ENCODE data around the gene MAGI2. TPM values are rescaled to one million over a fixed set of nuclear protein-coding genes. Genes with fewer than 3 reads are reported as not detected.

The MAGI2 gene
- total RNA-seq, 4 donors from 2014 or later, result 0.98 to 4.8 (median 2.5) TPM

DNA sequence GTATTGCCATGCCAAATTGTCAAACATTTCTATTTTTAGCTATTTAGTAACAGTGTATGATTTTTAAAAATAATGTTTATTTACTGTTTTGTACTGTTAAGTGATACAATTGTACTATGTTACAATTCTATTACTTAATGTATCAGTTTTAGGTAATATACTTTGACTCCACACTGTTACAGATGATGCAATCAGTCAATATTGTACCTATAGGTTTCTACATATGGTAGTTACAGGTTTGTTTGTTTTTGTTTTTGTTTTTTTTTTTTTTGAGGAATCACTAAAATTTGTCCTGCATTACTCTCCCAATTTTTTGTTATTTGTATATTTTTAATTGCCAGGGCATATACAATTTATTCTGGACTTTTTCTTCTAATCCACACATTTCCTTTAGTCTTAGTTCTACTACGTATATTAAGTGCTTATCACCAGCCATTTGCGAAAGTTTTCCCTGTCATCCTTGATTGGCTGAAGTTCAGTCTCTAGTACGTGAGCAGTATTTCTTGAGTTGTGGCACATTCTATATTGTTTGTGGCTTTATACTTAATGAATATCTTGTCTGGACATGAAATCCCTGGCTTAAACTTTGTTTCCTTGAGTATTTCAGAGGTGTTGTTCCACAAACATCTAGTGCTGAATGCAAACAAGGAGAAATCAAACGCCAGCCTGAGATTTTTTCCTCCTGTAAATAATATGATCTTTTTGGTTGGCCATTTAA lies 114.1 kb downstream of the MAGI2 start:
- H3K36me3 ChIP-seq, result no peaks in the 10 kb centered on the region
- TF ChIP-seq POLR2AphosphoS5 (IDR thresholded peaks at IDR 0.05) (no peak), POLR2A (IDR thresholded peaks at IDR 0.05) (no peak), EP300 (IDR thresholded peaks at IDR 0.05) (no peak)
- TF ChIP-seq, protein P1, sequence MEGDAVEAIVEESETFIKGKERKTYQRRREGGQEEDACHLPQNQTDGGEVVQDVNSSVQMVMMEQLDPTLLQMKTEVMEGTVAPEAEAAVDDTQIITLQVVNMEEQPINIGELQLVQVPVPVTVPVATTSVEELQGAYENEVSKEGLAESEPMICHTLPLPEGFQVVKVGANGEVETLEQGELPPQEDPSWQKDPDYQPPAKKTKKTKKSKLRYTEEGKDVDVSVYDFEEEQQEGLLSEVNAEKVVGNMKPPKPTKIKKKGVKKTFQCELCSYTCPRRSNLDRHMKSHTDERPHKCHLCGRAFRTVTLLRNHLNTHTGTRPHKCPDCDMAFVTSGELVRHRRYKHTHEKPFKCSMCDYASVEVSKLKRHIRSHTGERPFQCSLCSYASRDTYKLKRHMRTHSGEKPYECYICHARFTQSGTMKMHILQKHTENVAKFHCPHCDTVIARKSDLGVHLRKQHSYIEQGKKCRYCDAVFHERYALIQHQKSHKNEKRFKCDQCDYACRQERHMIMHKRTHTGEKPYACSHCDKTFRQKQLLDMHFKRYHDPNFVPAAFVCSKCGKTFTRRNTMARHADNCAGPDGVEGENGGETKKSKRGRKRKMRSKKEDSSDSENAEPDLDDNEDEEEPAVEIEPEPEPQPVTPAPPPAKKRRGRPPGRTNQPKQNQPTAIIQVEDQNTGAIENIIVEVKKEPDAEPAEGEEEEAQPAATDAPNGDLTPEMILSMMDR (IDR thresholded peaks at IDR 0.05), result no peak
- no peaks in the 10 kb centered on the region for H3K4me1 ChIP-seq
- H3K27ac ChIP-seq, result no peak overlapping the region
- H3K9me3 ChIP-seq, result no peaks in the 10 kb centered on the region
- WGBS, result 72% methylated on average over 4 of the region's 4 CpGs
- H3K27me3 ChIP-seq, result no peaks in the 10 kb centered on the region
- no peak overlapping the region for H3K4me3 ChIP-seq
- DNase-seq (ENCODE audit: low spot score in 2 of 2), result no peak

DNA sequence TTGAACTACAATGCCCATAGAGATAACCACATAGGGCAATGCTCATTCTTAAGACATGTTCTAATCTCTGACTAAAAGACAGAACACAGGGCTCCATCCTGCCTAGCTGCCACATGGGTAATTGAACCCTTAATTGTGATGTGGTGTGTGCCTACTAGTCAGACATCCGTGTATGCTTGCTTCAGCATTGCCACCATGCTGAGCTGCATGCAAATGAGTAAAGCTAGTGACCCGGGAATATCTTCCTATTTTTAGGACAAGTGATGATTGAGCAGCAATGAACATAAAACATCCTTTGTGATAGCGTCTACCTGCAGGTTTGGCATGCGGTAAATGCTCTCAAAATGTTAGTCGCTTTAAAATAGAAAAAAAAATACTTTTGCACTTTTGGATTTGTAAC lies 115.8 kb downstream of the MAGI2 start:
- 43% methylated on average over 5 of the region's 5 CpGs for WGBS
- no peaks in the 10 kb centered on the region for H3K9me3 ChIP-seq

GRCh38 chr7:79334841-79335240 lies 118.6 kb downstream of the MAGI2 start:
- no peaks in the 10 kb centered on the region for H3K27me3 ChIP-seq
- no peaks in the 10 kb centered on the region for H3K4me1 ChIP-seq
- DNase-seq (ENCODE audit: low spot score in 2 of 2), result no peak
- no peak for TF ChIP-seq EP300 (IDR thresholded peaks at IDR 0.05)
- TF ChIP-seq POLR2A (IDR thresholded peaks at IDR 0.05), result no peak
- TF ChIP-seq POLR2AphosphoS5 (IDR thresholded peaks at IDR 0.05), result no peak
- TF ChIP-seq, protein P1 (IDR thresholded peaks at IDR 0.05), result no peak
- WGBS, result 80% methylated on average over 2 of the region's 2 CpGs
- no peaks in the 10 kb centered on the region for H3K36me3 ChIP-seq
- no peak overlapping the region for H3K27ac ChIP-seq
- H3K9me3 ChIP-seq, result no peaks in the 10 kb centered on the region
- H3K4me3 ChIP-seq, result no peak overlapping the region

More for the DNA sequence above, 115.8 kb downstream of the MAGI2 start:
- no peak overlapping the region for H3K27ac ChIP-seq
- DNase-seq (ENCODE audit: low spot score in 2 of 2), result no peak
- no peaks in the 10 kb centered on the region for H3K36me3 ChIP-seq
- H3K27me3 ChIP-seq, result no peaks in the 10 kb centered on the region
- H3K4me1 ChIP-seq, result no peaks in the 10 kb centered on the region
- no peak overlapping the region for H3K4me3 ChIP-seq
- TF ChIP-seq POLR2A (IDR thresholded peaks at IDR 0.05) (no peak), POLR2AphosphoS5 (IDR thresholded peaks at IDR 0.05) (no peak), EP300 (IDR thresholded peaks at IDR 0.05) (no peak)
- TF ChIP-seq, protein P1 (IDR thresholded peaks at IDR 0.05), result no peak

GRCh38 chr7:79334334-79334733 lies 119.1 kb downstream of the MAGI2 start:
- TF ChIP-seq POLR2A (IDR thresholded peaks at IDR 0.05) (no peak), POLR2AphosphoS5 (IDR thresholded peaks at IDR 0.05) (no peak), EP300 (IDR thresholded peaks at IDR 0.05) (no peak)
- TF ChIP-seq, protein P1 (IDR thresholded peaks at IDR 0.05), result no peak
- Histone ChIP-seq H3K9me3 (no peaks in the 10 kb centered on the region), H3K27ac (no peak overlapping the region), H3K36me3 (no peaks in the 10 kb centered on the region), H3K4me1 (no peaks in the 10 kb centered on the region), H3K27me3 (no peaks in the 10 kb centered on the region), H3K4me3 (no peak overlapping the region)
- DNase-seq (ENCODE audit: low spot score in 2 of 2), result no peak

GRCh38 chr7:79332091-79332490 lies 121.4 kb downstream of the MAGI2 start:
- WGBS, result 0% methylated on average over 2 of the region's 2 CpGs
- DNase-seq (ENCODE audit: low spot score in 2 of 2), result no peak
- H3K27ac ChIP-seq, result no peak overlapping the region
- no peaks in the 10 kb centered on the region for H3K4me1 ChIP-seq
- H3K4me3 ChIP-seq, result no peak overlapping the region
- TF ChIP-seq, protein P1 (IDR thresholded peaks at IDR 0.05), result no peak
- TF ChIP-seq EP300 (IDR thresholded peaks at IDR 0.05), result no peak
- TF ChIP-seq POLR2AphosphoS5 (IDR thresholded peaks at IDR 0.05), result no peak
- no peak for TF ChIP-seq POLR2A (IDR thresholded peaks at IDR 0.05)
- no peaks in the 10 kb centered on the region for H3K27me3 ChIP-seq
- no peaks in the 10 kb centered on the region for H3K9me3 ChIP-seq
- no peaks in the 10 kb centered on the region for H3K36me3 ChIP-seq

All from suprapubic skin (tissue), 4 donors.